Activated CD4-positive, CD25-positive, alpha-beta regulatory T cell treated with anti-CD3 and anti-CD28 coated beads, Interleukin-2, amount 50 U/mL, for 72 hours (primary cell): ENCODE measurements around the gene NES.

Experiments used
- DNase-seq: peaks from one replicate; pipeline ENCODE4 v3.0.0; 2021

NES gene

GRCh38 chr1:156660752-156661112 lies 16.5 kb downstream of the NES start:
- DNase-seq = no peak

GRCh38 chr1:156659988-156660751 lies 17.0 kb downstream of the NES start:
- peak; percentile 96 for DNase-seq

- no peak for DNase-seq
Measured at GRCh38 chr1:156659661-156659987, 17.6 kb downstream of the NES start.

- DNase-seq = no peak
Measured at GRCh38 chr1:156658945-156659574, 18.1 kb downstream of the NES start.

- DNase-seq = no peak
Measured at GRCh38 chr1:156658496-156658895, 18.7 kb downstream of the NES start.

- no peak for DNase-seq
Measured at GRCh38 chr1:156657741-156658319, 19.4 kb downstream of the NES start.

GRCh38 chr1:156656806-156657740 lies 20.1 kb downstream of the NES start:
- peak; percentile 85 for DNase-seq

GRCh38 chr1:156655904-156656516 lies 21.2 kb downstream of the NES start:
- no peak for DNase-seq

- no peak for DNase-seq
Measured at GRCh38 chr1:156655151-156655903, 21.9 kb downstream of the NES start.

GRCh38 chr1:156654700-156655099 lies 22.5 kb downstream of the NES start:
- DNase-seq = no peak

- no peak for DNase-seq
Measured at GRCh38 chr1:156652992-156653355, 24.2 kb downstream of the NES start.

- DNase-seq = no peak
Measured at GRCh38 chr1:156652131-156652991, 24.8 kb downstream of the NES start.

- DNase-seq = no peak
Measured at GRCh38 chr1:156648951-156649350, 28.3 kb downstream of the NES start.

- no peak for DNase-seq
Measured at GRCh38 chr1:156648496-156648895, 28.7 kb downstream of the NES start.

- DNase-seq = no peak
Measured at GRCh38 chr1:156647351-156647750, 29.9 kb downstream of the NES start.

GRCh38 chr1:156646738-156647211 lies 30.4 kb downstream of the NES start:
- no peak for DNase-seq

- DNase-seq = no peak
Measured at GRCh38 chr1:156645666-156646065, 31.5 kb downstream of the NES start.

GRCh38 chr1:156645056-156645455 lies 32.2 kb downstream of the NES start:
- DNase-seq = no peak

- no peak for DNase-seq
Measured at GRCh38 chr1:156644640-156645039, 32.6 kb downstream of the NES start.

- no peak for DNase-seq
Measured at GRCh38 chr1:156644146-156644545, 33.1 kb downstream of the NES start.

GRCh38 chr1:156643778-156644092 lies 33.5 kb downstream of the NES start:
- DNase-seq = no peak
